Endothelial cell of umbilical vein (primary cell): ENCODE measurements around the gene ZBTB20.

Source experiments
- CTCF ChIP-seq, 2 donors: IDR thresholded peaks; 1 replicate in 1 of 2; 2 replicates in 1 of 2; pipeline ENCODE4 v1.5.1; 2011; ENCODE audit warnings: low read length in 2 of 2, mild to moderate bottlenecking in 2 of 2, moderate library complexity in 2 of 2, control low read depth in 1 of 2, inconsistent platforms in 1 of 2, low read depth in 1 of 2; ENCODE audit not compliant: insufficient read depth in 1 of 2; ENCODE audit errors: extremely low read depth in 1 of 2
- EZH2 ChIP-seq: IDR thresholded peaks from 2 replicates; pipeline ENCODE4 v1.6.1; 2012; ENCODE audit warnings: borderline replicate concordance, low read depth, mild to moderate bottlenecking, moderate library complexity, low read length, inconsistent platforms; ENCODE audit not compliant: severe bottlenecking
- GATA2 ChIP-seq: IDR thresholded peaks from 2 replicates; pipeline ENCODE4 v1.7.0; 2011; ENCODE audit warnings: low read depth, mild to moderate bottlenecking, moderate library complexity, mixed read lengths, low read length; ENCODE audit not compliant: insufficient read length, insufficient read depth
- JUN ChIP-seq: IDR thresholded peaks from 2 replicates; pipeline ENCODE4 v1.6.1; 2011; ENCODE audit warnings: borderline replicate concordance, low read depth; ENCODE audit not compliant: insufficient read length, insufficient read depth
- MAX ChIP-seq: IDR thresholded peaks from 2 replicates; pipeline ENCODE4 v1.6.1; 2011; ENCODE audit not compliant: insufficient read depth, insufficient read length
- MYC ChIP-seq: IDR thresholded peaks from one replicate; pipeline ENCODE4 v1.6.1; 2011; ENCODE audit warnings: mild to moderate bottlenecking, low read depth, low read length
- POLR2A ChIP-seq: IDR thresholded peaks from 2 replicates; pipeline ENCODE4 v1.6.1; 2012; ENCODE audit warnings: low read depth, mild to moderate bottlenecking, control low read depth, low read length
- POLR2AphosphoS5 ChIP-seq: IDR thresholded peaks from 2 replicates; pipeline ENCODE4 v1.6.1; 2012; ENCODE audit warnings: low read depth, mild to moderate bottlenecking, control low read depth, low read length, moderate library complexity; ENCODE audit not compliant: insufficient read depth

- TF ChIP-seq EZH2 (no peak), POLR2A (no peak), CTCF (IDR thresholded peaks at IDR 0.05; ENCODE audit: extremely low read depth in 1 of 2, insufficient read depth in 1 of 2, low read depth in 1 of 2, low read length in 2 of 2) (no peak), MAX (no peak), POLR2AphosphoS5 (no peak), JUN (no peak), MYC (no peak), GATA2 (no peak)
Observed at GRCh38 chr3:115187149-115187757, 40.2 kb upstream of the ZBTB20 start.
